NCI-H526 (cell line): ENCODE results near the gene HCN4.

Experiments
- DNase-seq, 2 experiments: peaks; one replicate each; lab custom pipeline; 2025; lab: John Stamatoyannopoulos, UW

The HCN4 gene

GRCh38 chr15:73378089-73378488, 9.3 kb upstream of the HCN4 start:
- no peak for DNase-seq

GRCh38 chr15:73375755-73376305, 7.1 kb upstream of the HCN4 start:
- DNase-seq = peak in 1 of 2 experiments; percentile 26

GRCh38 chr15:73375012-73375411, 6.3 kb upstream of the HCN4 start:
- DNase-seq = no peak

- DNase-seq = peak in 1 of 2 experiments; percentile 10
Measured at GRCh38 chr15:73374604-73375003, 5.8 kb upstream of the HCN4 start.

GRCh38 chr15:73373221-73373620, 4.5 kb upstream of the HCN4 start:
- DNase-seq = no peak

- peak in 1 of 2 experiments; percentile 31 for DNase-seq
Measured at GRCh38 chr15:73371812-73372211, 3.1 kb upstream of the HCN4 start.

GRCh38 chr15:73370151-73370550, 1.4 kb upstream of the HCN4 start:
- no peak for DNase-seq

- DNase-seq = peak in 1 of 2 experiments; percentile 37
Measured at GRCh38 chr15:73369154-73369694, 466 bp upstream of the HCN4 start.

- DNase-seq = peak in 1 of 2 experiments; percentile 56
Measured at GRCh38 chr15:73367624-73368300, 996 bp downstream of the HCN4 start.

- peak in 1 of 2 experiments; percentile 41 for DNase-seq
Measured at GRCh38 chr15:73366766-73367623, 1.8 kb downstream of the HCN4 start.

- no peak for DNase-seq
Measured at GRCh38 chr15:73364070-73364469, 4.7 kb downstream of the HCN4 start.

- DNase-seq = no peak
Measured at GRCh38 chr15:73362900-73363299, 5.9 kb downstream of the HCN4 start.

- DNase-seq = no peak
Measured at GRCh38 chr15:73361337-73361736, 7.4 kb downstream of the HCN4 start.

- DNase-seq = no peak
Measured at GRCh38 chr15:73359651-73360050, 9.1 kb downstream of the HCN4 start.

- peak; percentile 74 to 85 for DNase-seq
Measured at GRCh38 chr15:73357999-73358665, 10.6 kb downstream of the HCN4 start.

- DNase-seq = no peak
Measured at GRCh38 chr15:73355612-73356265, 13.0 kb downstream of the HCN4 start.

- no peak for DNase-seq
Measured at GRCh38 chr15:73354241-73354640, 14.5 kb downstream of the HCN4 start.

GRCh38 chr15:73353734-73354133, 15.0 kb downstream of the HCN4 start:
- DNase-seq = no peak

- no peak for DNase-seq
Measured at GRCh38 chr15:73352082-73352481, 16.7 kb downstream of the HCN4 start.

- DNase-seq = no peak
Measured at GRCh38 chr15:73349191-73349590, 19.6 kb downstream of the HCN4 start.

- no peak for DNase-seq
Measured at GRCh38 chr15:73346735-73347312, 21.9 kb downstream of the HCN4 start.
